ENCODE data around the gene MRPS2.
"Not testable (repeated sequence)": the region's sequence is repeated elsewhere in the genome, so short reads cannot be mapped to it uniquely, and the experiment has no call there.

DNA sequence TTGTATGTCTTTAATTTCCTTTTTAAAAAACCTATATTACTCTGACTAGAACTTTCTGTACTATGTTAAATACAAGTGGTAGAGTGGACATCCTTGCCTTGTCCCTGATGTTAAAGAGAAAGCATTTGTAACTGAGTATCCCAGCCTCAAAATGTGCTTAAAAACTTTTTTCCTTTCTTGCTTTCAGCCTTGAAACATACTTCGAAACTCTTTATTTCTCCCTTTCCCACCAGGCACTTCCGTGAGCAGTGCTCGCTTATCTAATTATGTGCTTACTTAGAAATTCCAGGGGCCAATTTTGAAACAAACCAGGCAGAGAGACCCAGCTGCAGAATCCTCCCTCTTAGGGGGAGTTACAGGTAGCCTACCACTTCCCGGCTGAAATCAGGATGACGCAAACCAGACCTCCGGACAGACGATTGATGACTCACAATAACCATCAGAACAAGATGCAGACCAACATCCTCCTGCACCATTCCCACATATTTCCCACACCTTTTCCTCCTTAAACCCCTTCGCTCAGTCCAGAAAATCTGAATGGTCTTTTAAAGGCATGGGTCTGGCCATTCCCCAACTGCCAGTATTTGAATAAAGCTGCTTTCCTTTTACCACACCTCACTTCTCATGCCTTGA is 42.9 kb downstream of the MRPS2 start:
- not testable (repeated sequence) for TF ChIP-seq POLR2AphosphoS5 (IDR thresholded peaks at IDR 0.05; ENCODE audit: borderline replicate concordance, low read depth, low read length); EZH2 (IDR thresholded peaks at IDR 0.05)
